OCI-LY3 (cell line): ENCODE results near the gene ADORA1.

Source experiments
- H2AFZ ChIP-seq: fragments of 200-600, 300-600 bp; shearing (Covaris generic); 2 replicates; pipeline ENCODE4 v1.6.0; 2014; ENCODE audit warnings: antibody characterized with exemption, low read depth, low read length
- H3K27ac ChIP-seq: fragments of 200-600, 300-600 bp; sonication (generic); 2 replicates; pipeline ENCODE4 v1.5.1; 2014; ENCODE audit warnings: mild to moderate bottlenecking, low read length, moderate library complexity, mixed read lengths
- H3K27me3 ChIP-seq: fragments of 200-600, 300-600 bp; sonication (generic); 2 replicates; pipeline ENCODE4 v1.6.1; 2014; ENCODE audit warnings: low read depth, low read length, mixed read lengths
- H3K36me3 ChIP-seq: fragments of 200-600, 300-600 bp; sonication (generic); replicated peaks from 2 replicates; pipeline ENCODE3; 2014; ENCODE audit warnings: low read depth, low read length, mixed read lengths
- H3K4me1 ChIP-seq: fragments of 300-600, 200-600 bp; sonication (generic); 2 replicates; pipeline ENCODE4 v1.6.1; 2014; ENCODE audit warnings: low read length, mixed read lengths
- H3K4me2 ChIP-seq: fragments of 200-600, 300-600 bp; sonication (generic); 2 replicates; pipeline ENCODE4 v1.6.1; 2014; ENCODE audit warnings: low read length, mixed read lengths
- H3K4me3 ChIP-seq: fragments of 300-600, 200-600 bp; sonication (generic); 2 replicates; pipeline ENCODE4 v1.5.1; 2014; ENCODE audit warnings: antibody characterized with exemption, mild to moderate bottlenecking, low read length, moderate library complexity
- H3K79me2 ChIP-seq: fragments of 300-600, 200-600 bp; shearing (Covaris generic); 2 replicates; pipeline ENCODE4 v1.6.1; 2014; ENCODE audit warnings: mild to moderate bottlenecking, low read length, mixed read lengths
- H3K9ac ChIP-seq: fragments of 300-600, 200-600 bp; shearing (Covaris generic); 2 replicates; pipeline ENCODE4 v1.6.0; 2014; ENCODE audit warnings: mild to moderate bottlenecking, low read length, moderate library complexity
- H3K9me3 ChIP-seq: fragments of 200-600, 300-600 bp; shearing (Covaris generic); 2 replicates; pipeline ENCODE4 v1.6.1; 2014; ENCODE audit warnings: low read length, mixed read lengths; ENCODE audit not compliant: insufficient read depth
- H4K20me1 ChIP-seq: fragments of 200-600, 300-600 bp; sonication (generic); 2 replicates; pipeline ENCODE4 v1.6.1; 2016; ENCODE audit warnings: low read length, mixed read lengths; ENCODE audit not compliant: insufficient read depth
- EZH2phosphoT487 ChIP-seq: fragments of 200-600 bp; shearing (Covaris generic); IDR thresholded peaks from 2 replicates; pipeline ENCODE4 v1.6.1; 2018; ENCODE audit warnings: antibody characterized with exemption, mixed run types, low read depth
- TF ChIP-seq, protein P1 (sequence below): fragments of 200-600, 300-600 bp; sonication (generic); IDR thresholded peaks from 2 replicates; pipeline ENCODE4 v1.5.1; 2014; ENCODE audit warnings: antibody characterized with exemption, low read length, low read depth

ADORA1 gene

GRCh38 chr1:203213126-203213525 lies 85.6 kb downstream of the ADORA1 start:
- H2AFZ ChIP-seq: no peak overlapping the region
- no peak overlapping the region for H3K9ac ChIP-seq
- peaks cover 6% of the 10 kb centered on the region for H4K20me1 ChIP-seq
- H3K9me3 ChIP-seq: no peaks in the 10 kb centered on the region
- no peak overlapping the region for H3K4me3 ChIP-seq
- peaks cover 36% of the 10 kb centered on the region for H3K27me3 ChIP-seq
- H3K27ac ChIP-seq: no peak overlapping the region
- H3K36me3 ChIP-seq: no peaks in the 10 kb centered on the region
- no peaks in the 10 kb centered on the region for H3K4me1 ChIP-seq
- H3K79me2 ChIP-seq: no peaks in the 10 kb centered on the region
- no peak for TF ChIP-seq EZH2phosphoT487
- TF ChIP-seq, protein P1, sequence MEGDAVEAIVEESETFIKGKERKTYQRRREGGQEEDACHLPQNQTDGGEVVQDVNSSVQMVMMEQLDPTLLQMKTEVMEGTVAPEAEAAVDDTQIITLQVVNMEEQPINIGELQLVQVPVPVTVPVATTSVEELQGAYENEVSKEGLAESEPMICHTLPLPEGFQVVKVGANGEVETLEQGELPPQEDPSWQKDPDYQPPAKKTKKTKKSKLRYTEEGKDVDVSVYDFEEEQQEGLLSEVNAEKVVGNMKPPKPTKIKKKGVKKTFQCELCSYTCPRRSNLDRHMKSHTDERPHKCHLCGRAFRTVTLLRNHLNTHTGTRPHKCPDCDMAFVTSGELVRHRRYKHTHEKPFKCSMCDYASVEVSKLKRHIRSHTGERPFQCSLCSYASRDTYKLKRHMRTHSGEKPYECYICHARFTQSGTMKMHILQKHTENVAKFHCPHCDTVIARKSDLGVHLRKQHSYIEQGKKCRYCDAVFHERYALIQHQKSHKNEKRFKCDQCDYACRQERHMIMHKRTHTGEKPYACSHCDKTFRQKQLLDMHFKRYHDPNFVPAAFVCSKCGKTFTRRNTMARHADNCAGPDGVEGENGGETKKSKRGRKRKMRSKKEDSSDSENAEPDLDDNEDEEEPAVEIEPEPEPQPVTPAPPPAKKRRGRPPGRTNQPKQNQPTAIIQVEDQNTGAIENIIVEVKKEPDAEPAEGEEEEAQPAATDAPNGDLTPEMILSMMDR: no peak
- no peak overlapping the region for H3K4me2 ChIP-seq

DNA sequence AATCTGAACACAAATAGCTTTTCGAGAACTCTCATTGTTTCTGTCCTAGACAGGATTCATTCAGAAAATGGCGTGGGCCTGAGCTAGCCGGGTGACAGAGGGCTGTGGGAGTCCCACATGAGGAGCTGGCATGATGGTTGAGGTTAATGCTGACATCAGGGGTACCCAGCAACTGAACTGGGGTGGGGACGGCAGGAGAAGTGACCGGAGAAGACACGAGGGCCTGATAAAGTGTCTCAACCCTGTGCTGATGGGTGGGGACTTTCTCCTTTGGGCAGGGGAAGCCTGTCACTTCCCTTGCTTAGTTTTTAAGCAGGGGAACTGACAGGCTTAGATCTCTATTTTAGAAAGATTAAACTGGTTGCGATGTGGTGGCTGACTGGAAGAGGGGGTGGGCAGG lies 87.3 kb downstream of the ADORA1 start:
- Histone ChIP-seq H3K9me3 (no peaks in the 10 kb centered on the region), H3K4me2 (no peak overlapping the region), H3K79me2 (no peaks in the 10 kb centered on the region), H3K36me3 (no peaks in the 10 kb centered on the region), H3K27me3 (peaks cover 41% of the 10 kb centered on the region), H3K27ac (no peak overlapping the region), H3K4me1 (no peaks in the 10 kb centered on the region), H4K20me1 (peaks cover 6% of the 10 kb centered on the region), H3K9ac (no peak overlapping the region), H2AFZ (no peak overlapping the region), H3K4me3 (no peak overlapping the region)
- TF ChIP-seq EZH2phosphoT487: no peak
- TF ChIP-seq, protein P1: no peak

DNA sequence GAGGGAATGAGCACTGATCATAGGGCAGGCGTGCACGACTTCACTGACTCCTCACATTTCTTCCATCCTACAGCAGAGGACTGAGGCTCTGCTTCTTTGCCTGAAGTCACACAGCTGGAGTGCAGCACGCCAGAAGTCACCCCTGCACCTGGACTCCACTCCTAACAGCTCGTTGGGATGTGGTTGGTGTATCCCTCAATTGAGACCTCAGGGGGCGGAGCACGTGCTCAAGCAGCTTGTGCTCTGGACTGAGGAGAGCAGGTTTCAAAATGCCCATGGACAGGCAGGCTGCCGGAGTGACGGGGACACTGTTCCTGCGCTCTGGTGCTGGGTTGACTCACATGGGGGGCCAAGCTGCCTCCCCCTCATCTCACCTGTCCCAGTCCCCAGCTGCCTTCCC lies 88.0 kb downstream of the ADORA1 start:
- no peaks in the 10 kb centered on the region for H3K9me3 ChIP-seq
- H3K27me3 ChIP-seq: peaks cover 42% of the 10 kb centered on the region
- H3K4me2 ChIP-seq: no peak overlapping the region
- H2AFZ ChIP-seq: no peak overlapping the region
- no peak overlapping the region for H3K9ac ChIP-seq
- peaks cover 6% of the 10 kb centered on the region for H4K20me1 ChIP-seq
- TF ChIP-seq EZH2phosphoT487: no peak
- TF ChIP-seq, protein P1: no peak
- no peaks in the 10 kb centered on the region for H3K4me1 ChIP-seq
- no peak overlapping the region for H3K27ac ChIP-seq
- H3K36me3 ChIP-seq: no peaks in the 10 kb centered on the region
- H3K4me3 ChIP-seq: no peak overlapping the region
- H3K79me2 ChIP-seq: no peaks in the 10 kb centered on the region

DNA sequence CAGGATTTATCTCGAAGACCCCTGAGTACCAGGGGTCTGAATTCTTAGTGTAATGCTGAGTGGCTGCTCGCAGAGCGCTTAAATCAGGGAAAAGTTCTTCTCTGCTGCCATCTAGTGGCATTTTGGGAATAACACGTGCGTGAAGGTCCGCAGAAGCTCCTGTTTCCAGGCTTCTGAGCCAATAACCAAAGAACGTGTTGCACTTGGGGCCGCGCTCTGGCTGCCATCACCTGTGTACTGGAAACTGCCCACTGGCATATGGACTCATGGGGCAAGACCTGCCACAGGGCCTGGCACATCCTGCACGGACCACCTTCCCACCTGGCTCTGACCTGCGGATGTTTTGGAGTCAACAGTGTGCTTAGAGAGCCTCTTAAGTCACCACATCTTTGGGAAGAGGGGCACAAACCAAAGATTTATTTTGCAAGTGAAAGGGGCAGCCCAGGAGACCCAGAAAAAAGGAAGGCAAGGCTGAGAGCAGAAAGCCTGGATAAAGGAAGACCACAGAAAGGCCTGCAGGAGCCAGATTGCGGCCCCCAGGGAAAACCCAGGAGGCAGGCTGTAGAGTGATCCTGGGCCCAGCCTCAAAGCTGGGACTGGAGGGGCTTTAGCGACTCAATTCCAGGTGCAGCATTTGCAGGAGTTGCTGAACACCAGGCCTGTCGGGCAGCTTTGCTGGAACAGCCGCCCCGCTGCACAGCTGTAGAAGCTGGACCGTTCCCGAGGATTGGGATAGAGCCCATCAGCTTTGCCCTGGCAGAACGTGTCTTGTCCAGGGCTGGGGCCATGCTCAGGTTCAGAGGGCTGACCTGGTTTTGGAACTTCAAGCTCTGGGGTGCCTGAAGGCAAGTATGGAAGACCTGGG lies 89.0 kb downstream of the ADORA1 start:
- no peak overlapping the region for H3K9ac ChIP-seq
- no peak for TF ChIP-seq EZH2phosphoT487
- TF ChIP-seq, protein P1: peak; percentile 90
- no peaks in the 10 kb centered on the region for H3K79me2 ChIP-seq
- no peak overlapping the region for H2AFZ ChIP-seq
- H3K4me1 ChIP-seq: no peaks in the 10 kb centered on the region
- no peak overlapping the region for H3K4me2 ChIP-seq
- H3K27ac ChIP-seq: no peak overlapping the region
- H3K27me3 ChIP-seq: peaks cover 45% of the 10 kb centered on the region
- no peaks in the 10 kb centered on the region for H3K9me3 ChIP-seq
- no peaks in the 10 kb centered on the region for H3K36me3 ChIP-seq
- H4K20me1 ChIP-seq: peaks cover 6% of the 10 kb centered on the region
- H3K4me3 ChIP-seq: no peak overlapping the region
